Astrocyte of the cerebellum (primary cell): ENCODE data around the gene BCL2L11.

Source experiments
- DNase-seq: peaks from one replicate; pipeline ENCODE4 v3.0.0-alpha.2; 2011; ENCODE audit warnings: low read depth
- H3K4me3 ChIP-seq: 2 replicates; pipeline ENCODE4 v1.5.1; 2011; ENCODE audit warnings: mild to moderate bottlenecking, low read depth, low read length, moderate library complexity
- CTCF ChIP-seq: IDR thresholded peaks from 2 replicates; pipeline ENCODE4 v1.5.1; 2012; ENCODE audit warnings: low read length, low read depth, moderate library complexity, mild to moderate bottlenecking; ENCODE audit errors: missing control alignments
- in situ Hi-C: cut with HindIII; loops from 2 replicates; pipeline ENCODE4 v1.10.0; 2017; ENCODE audit warnings: low sequenced_read_pairs

Gene BCL2L11

GRCh38 chr2:111164078-111164477 lies 43.4 kb downstream of the BCL2L11 start:
- in situ Hi-C loops = loop anchor here (5.0 kb wide), 1 partner anchor 43 kb away; no protein-coding TSS in a partner anchor
- H3K4me3 ChIP-seq = no peak overlapping the region
- no peak for DNase-seq
- TF ChIP-seq CTCF = no peak

GRCh38 chr2:111165084-111165483 lies 44.4 kb downstream of the BCL2L11 start:
- DNase-seq = no peak
- no peak for TF ChIP-seq CTCF
- H3K4me3 ChIP-seq = no peak overlapping the region
- in situ Hi-C loops = no loop called here

GRCh38 chr2:111166115-111166514 lies 45.4 kb downstream of the BCL2L11 start:
- no peak for TF ChIP-seq CTCF
- DNase-seq = no peak
- H3K4me3 ChIP-seq = no peak overlapping the region
- in situ Hi-C loops = no loop called here

GRCh38 chr2:111167076-111167862 lies 46.6 kb downstream of the BCL2L11 start:
- TF ChIP-seq CTCF = no peak
- DNase-seq = no peak
- no peak overlapping the region for H3K4me3 ChIP-seq
- in situ Hi-C loops = no loop called here

- no peak for DNase-seq
- TF ChIP-seq CTCF = no peak
- in situ Hi-C loops = no loop called here
- no peak overlapping the region for H3K4me3 ChIP-seq
Observed at GRCh38 chr2:111167863-111168162, 47.1 kb downstream of the BCL2L11 start.

GRCh38 chr2:111168528-111169239 lies 48.0 kb downstream of the BCL2L11 start:
- peak; percentile 37 for DNase-seq
- H3K4me3 ChIP-seq = no peak overlapping the region
- TF ChIP-seq CTCF = no peak
- in situ Hi-C loops = no loop called here
